HG03432 (cell line): Measurements from ENCODE around the gene UPB1.

Experiments used
- ATAC-seq: cut with Tn5 transposase; IDR thresholded peaks from one replicate; pipeline ENCODE4 v1.9.1; 2021; ENCODE audit warnings: mild to moderate bottlenecking, moderate library complexity; ENCODE audit not compliant: unreplicated experiment

Gene UPB1

DNA sequence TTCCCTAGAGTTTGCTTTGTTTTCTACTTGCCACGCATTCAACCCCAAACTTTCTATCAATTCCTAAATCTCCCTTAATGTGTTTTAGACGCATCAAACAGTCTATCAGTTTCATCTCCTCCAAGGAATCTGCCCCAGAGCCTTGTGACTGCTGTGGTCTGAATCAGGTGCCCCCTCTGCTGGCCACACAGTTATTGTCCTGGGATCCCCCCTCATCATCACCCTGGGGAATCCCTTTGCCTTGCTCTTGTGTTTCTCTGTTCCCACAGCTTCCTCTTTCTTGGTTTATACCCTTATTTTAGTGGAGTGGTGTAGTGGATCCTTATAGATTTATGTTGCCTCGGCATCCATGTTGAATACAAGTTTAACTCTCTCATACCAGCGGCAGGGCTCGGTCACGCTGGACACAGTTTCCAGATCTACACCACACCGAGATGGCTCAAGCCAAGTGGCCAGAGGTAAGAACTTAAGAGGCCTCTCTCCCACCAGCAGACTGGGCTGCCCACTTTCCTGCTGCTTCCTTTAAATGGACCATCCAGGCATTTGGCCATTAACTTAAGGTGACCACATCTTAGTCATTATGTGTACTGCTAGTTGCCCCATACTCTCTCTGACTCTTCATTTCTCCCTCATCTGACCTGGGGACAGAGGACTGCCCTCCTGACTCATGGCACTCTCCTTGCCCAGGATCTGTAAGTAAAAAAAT, 8.2 kb downstream of the UPB1 start:
- ATAC-seq: no peak

- no peak for ATAC-seq
These were observed 8.8 kb downstream of the UPB1 start for GRCh38 chr22:24503843-24504338.

GRCh38 chr22:24504540-24504939, 9.4 kb downstream of the UPB1 start:
- ATAC-seq: no peak

- no peak for ATAC-seq
These were observed 10.0 kb downstream of the UPB1 start for GRCh38 chr22:24504956-24505736.

DNA sequence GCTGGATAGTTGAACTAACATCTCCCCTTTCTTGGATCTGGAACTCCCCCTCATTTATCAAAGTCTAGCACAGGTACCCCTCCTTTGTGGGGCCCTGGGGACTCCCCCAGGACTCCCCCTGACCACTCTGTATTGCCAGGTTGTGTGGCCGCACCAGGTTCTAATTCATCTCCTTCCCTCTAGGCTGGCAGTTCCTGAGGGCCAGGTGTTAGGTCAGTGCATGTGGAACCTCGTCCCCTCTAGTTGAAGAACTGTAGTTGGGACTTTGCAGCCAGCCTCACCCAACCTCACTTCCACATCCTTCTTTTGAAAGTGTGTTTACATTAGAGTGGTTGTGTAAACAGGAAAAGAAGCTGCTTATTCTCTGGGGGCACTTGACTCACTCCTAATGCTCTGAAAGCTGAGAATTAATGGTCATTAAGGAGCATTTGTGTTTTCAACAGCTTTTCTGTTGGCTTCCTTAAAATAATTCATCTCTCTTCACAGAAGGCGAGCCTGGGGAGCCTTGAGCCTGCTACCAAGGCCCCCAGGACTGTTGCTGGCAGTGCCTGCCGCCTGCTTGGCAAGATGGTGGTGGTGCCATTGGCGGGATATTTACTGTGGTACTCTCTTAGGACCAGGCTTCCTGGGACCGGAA, 11.8 kb downstream of the UPB1 start:
- ATAC-seq: no peak

DNA sequence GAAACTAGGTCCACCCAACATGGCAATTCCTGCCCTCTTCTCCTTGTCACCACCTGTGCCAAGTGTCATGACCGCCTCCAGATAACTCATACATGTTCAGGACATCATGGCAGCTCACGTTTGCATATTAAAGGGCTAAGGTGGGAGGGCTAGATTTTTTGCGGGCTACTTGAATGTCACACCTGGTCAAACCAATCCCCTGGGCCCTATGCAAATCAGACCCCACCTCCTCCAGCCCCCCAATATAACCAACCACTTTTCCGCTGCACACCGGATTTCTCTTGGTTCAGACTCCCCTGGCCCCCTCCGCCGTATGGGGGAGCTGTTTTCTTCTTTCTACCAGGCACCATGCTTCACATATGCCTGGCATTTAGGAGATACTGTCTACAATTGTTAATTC, 12.6 kb downstream of the UPB1 start:
- ATAC-seq: no peak

DNA sequence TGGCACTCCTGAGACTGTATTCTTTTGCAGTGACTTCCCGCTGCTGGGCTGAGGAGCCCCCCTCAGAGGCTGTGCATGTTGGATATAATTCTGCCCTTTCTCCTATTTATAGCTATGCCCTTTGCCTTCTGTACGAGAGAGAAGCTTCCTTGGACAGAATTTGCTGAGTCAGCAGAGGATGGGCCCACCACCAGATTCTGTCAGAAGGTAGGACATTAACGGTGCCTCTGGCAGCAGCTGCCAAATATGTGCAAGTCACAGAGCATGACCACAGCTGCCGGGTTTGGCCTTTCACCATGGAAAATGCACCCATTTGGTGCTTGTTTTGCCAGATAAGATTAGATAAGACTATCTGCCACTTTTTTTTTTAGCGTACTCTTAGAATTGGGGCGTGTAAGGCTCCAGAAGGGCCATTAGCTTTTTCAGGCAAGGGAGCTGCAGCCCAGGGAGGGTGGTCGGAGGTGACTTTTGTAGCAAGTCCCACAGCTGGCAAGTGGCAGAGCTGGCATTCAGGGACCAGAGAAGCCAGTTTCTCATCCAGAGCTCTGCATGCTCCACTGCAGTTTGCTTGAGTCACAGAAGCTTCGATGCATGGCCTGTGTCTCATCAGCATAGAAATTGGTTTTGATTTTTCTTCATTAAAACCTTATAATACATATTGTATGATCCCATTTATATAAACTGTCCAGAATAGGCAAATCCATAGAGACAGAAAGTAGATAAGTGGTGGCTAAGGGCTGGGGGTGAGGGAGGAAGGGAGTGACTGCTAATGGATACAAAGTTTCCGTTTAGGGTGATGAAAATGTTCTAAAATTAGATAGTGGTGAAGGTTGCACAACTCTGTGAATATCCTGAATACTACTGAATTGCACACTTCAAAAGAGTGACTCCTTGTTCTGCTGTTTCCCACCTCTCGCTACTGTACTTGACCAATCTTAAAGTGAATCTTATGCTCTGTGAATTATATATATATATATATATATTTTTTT, 15.8 kb downstream of the UPB1 start:
- no peak for ATAC-seq

- ATAC-seq: no peak
These were observed 16.9 kb downstream of the UPB1 start for GRCh38 chr22:24512043-24512442.

DNA sequence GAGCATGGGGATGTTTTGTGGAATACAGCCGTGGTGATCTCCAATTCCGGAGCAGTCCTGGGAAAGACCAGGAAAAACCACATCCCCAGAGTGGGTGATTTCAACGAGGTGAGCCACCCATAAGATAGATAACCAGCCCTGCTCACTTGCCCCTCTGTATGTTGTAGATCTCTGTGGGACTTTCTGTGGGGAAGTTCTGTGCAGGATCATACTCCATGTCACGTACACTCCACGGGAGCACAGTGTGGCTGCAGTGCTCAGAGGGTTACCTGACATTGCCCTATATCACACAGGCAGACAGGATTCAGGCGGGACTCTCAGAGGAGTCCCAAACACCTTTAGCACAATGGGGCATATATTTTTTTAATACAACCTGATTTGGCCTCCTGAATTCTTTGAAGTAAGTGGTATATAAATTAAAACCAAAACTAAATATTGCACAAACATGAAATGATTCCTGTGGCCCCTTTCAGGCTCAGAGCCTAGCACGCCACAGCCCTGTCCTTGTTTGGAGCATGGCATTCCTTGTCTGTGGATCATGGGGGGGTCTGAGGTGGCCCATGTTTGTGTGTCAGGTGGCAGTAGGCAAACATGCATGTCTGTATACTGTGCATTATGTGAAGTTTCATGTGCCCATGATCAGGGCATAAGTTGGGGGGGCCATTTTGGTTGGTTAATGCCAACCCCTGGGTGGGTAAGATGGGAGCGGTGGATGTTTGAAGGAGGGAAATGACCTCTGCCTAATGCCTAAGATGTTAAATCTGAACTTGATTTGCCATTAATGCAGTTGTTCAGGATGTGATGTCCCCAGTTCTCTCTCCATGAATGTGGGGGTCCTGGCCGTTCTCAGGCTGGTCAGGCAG, 18.5 kb downstream of the UPB1 start:
- ATAC-seq: no peak

- no peak for ATAC-seq
These were observed 19.3 kb downstream of the UPB1 start for GRCh38 chr22:24514241-24515026.

GRCh38 chr22:24515027-24515338, 19.9 kb downstream of the UPB1 start:
- no peak for ATAC-seq

DNA sequence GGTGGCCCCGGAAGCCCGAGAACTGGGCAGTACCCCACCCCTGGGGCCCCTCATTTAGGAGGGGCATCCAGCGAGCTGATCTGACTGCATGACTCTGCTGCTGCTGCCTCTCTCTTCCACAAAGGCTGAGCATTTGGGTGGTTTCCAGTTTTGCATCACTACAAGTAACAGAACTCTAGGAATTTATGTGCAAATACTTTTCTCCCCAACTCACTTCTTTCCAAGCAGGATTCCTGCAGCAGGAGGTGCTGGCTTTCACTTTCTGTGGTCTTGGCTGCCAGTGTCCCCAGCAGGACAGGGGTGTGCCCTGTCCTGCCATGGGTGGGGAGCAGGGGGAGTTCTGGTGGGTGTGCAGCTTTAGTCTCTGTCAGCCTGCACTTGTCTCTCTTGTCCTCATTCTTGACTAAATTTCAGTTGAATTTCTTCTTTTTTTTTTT, 21.2 kb downstream of the UPB1 start:
- no peak for ATAC-seq

- ATAC-seq: no peak
These were observed 22.3 kb downstream of the UPB1 start for GRCh38 chr22:24517446-24517845.

GRCh38 chr22:24518228-24518627, 23.1 kb downstream of the UPB1 start:
- ATAC-seq: no peak

DNA sequence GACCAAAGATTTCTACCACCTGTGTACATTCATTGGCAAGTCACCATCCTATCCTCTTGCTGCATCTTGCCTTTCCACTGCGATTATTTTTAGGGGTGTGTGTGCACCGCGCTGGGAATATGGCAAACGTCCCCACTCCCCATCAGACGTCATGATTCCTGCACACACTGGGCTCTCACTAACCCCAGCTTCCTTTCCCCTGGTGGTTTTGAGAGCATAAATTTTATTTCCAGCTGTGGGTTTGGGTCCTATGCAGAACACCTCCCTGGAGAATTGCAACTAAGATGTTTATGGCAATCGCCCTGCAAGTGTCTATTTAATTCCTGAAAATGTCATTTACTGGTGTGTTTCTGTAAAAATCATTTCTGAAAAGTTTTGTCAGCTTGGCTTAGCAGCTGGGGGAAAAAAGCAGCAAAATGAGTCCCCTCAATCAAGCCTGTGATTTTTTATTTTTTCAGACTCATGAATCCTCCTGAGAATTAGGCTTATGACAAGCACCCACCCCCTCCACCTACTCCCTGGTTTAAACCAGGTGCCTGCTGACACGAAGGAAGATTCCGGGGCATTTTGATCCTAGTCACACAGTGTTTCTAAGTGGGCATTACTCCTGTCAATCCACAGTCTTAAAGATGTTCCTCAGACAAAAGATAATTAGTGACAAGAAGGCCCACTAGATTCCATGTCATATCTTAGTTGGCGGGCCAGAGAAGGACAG, 23.8 kb downstream of the UPB1 start:
- ATAC-seq: no peak

DNA sequence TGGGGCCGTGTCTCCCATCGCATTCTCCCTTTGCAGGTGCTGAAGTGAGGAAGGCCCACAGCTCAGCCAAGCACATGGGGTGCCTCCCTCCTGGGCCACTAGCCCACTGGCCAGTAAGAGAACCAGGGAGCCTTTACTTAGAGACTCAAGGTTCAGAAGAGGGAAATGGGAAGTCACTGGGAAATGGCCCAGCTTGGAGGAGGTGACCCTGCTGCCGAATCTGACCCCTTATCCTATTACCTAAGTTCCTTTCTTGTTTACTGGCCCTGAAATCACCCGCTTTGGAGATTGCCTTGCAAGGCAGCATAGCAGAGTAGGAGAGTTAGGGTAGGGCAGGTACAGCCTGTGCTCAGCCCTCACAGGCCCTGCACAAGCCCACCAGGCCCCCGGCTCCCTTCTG, 24.4 kb downstream of the UPB1 start:
- ATAC-seq: no peak

- ATAC-seq: no peak
These were observed 26.7 kb downstream of the UPB1 start for GRCh38 chr22:24521791-24522245.

- ATAC-seq: no peak
These were observed 28.7 kb downstream of the UPB1 start for GRCh38 chr22:24523873-24524272.
